Raji (cell line): ENCODE data around the gene NFS1.

Experiments used
- POLR2A ChIP-seq: IDR thresholded peaks from 2 replicates; pipeline ENCODE4 v1.6.1; 2011; ENCODE audit warnings: low read depth, low read length, control low read depth; ENCODE audit not compliant: insufficient read depth

NFS1 gene

GRCh38 chr20:35637276-35637675, 61.9 kb downstream of the NFS1 start:
- TF ChIP-seq POLR2A = no peak

GRCh38 chr20:35636095-35636494, 63.1 kb downstream of the NFS1 start:
- no peak for TF ChIP-seq POLR2A

- TF ChIP-seq POLR2A = no peak
Observed at GRCh38 chr20:35635652-35636051, 63.5 kb downstream of the NFS1 start.

- TF ChIP-seq POLR2A = no peak
Observed at GRCh38 chr20:35632539-35633115, 66.5 kb downstream of the NFS1 start.

GRCh38 chr20:35630636-35631035, 68.5 kb downstream of the NFS1 start:
- TF ChIP-seq POLR2A = no peak

- no peak for TF ChIP-seq POLR2A
Observed at GRCh38 chr20:35629427-35630145, 69.6 kb downstream of the NFS1 start.

- TF ChIP-seq POLR2A = no peak
Observed at GRCh38 chr20:35627121-35627520, 72.0 kb downstream of the NFS1 start.

- TF ChIP-seq POLR2A = no peak
Observed at GRCh38 chr20:35626386-35627001, 72.7 kb downstream of the NFS1 start.

GRCh38 chr20:35625584-35626385, 73.4 kb downstream of the NFS1 start:
- TF ChIP-seq POLR2A = no peak

- TF ChIP-seq POLR2A = no peak
Observed at GRCh38 chr20:35621560-35621946, 77.6 kb downstream of the NFS1 start.

GRCh38 chr20:35620818-35621559, 78.2 kb downstream of the NFS1 start:
- TF ChIP-seq POLR2A = no peak

- TF ChIP-seq POLR2A = peak; percentile 63
Observed at GRCh38 chr20:35619196-35620095, 79.7 kb downstream of the NFS1 start.

GRCh38 chr20:35618263-35619131, 80.7 kb downstream of the NFS1 start:
- no peak for TF ChIP-seq POLR2A
